Measurements from ENCODE around the gene MRM2. TPM values are rescaled to one million over a fixed set of nuclear protein-coding genes. Genes with fewer than 3 reads are reported as not detected.

MRM2 gene
- polyA plus RNA-seq, 3 donors: 9.2 to 32.5 (median 26.7) TPM

DNA sequence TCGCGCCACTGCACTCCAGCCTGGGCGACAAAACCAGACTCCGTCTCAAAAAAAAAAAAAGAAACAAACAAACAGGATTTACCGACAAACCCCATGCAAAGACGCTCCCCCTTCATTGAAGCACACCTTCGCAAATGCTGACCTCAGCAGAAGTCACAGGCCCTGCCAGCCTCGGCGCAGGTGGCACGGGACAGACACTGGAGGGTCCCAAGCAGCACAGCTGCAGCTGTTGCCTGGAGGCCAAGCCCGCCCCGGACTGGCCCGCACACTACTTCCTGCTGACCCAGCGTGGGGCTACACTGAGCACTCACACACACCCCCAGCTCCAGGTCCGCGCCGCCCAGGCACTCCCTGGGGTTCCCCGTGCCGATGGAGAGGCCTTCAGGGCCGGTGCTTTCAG lies 41.1 kb upstream of the MRM2 start:
- TF ChIP-seq, protein P1, sequence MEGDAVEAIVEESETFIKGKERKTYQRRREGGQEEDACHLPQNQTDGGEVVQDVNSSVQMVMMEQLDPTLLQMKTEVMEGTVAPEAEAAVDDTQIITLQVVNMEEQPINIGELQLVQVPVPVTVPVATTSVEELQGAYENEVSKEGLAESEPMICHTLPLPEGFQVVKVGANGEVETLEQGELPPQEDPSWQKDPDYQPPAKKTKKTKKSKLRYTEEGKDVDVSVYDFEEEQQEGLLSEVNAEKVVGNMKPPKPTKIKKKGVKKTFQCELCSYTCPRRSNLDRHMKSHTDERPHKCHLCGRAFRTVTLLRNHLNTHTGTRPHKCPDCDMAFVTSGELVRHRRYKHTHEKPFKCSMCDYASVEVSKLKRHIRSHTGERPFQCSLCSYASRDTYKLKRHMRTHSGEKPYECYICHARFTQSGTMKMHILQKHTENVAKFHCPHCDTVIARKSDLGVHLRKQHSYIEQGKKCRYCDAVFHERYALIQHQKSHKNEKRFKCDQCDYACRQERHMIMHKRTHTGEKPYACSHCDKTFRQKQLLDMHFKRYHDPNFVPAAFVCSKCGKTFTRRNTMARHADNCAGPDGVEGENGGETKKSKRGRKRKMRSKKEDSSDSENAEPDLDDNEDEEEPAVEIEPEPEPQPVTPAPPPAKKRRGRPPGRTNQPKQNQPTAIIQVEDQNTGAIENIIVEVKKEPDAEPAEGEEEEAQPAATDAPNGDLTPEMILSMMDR (IDR thresholded peaks at IDR 0.05): no peak
- Histone ChIP-seq H3K4me2 (replicated peaks; ENCODE audit: extremely low read depth, low read length, poor library complexity, severe bottlenecking) (no peak overlapping the region), H3K79me2 (ENCODE audit: insufficient read depth, low read length) (peaks cover 3% of the 10 kb centered on the region), H3K27ac (ENCODE audit: low read depth in 1 of 2, low read length in 2 of 2) (no peak overlapping the region), H3K4me3 (replicated peaks in 1 of 3; ENCODE audit: low read depth in 2 of 3, low read length in 3 of 3) (no peak overlapping the region), H3K9ac (ENCODE audit: insufficient read depth, low read length, poor library complexity, severe bottlenecking) (no peak overlapping the region), H2AFZ (ENCODE audit: insufficient read depth, low read depth, low read length, poor library complexity, severe bottlenecking) (no peak overlapping the region), H3K27me3 (ENCODE audit: control insufficient read depth in 2 of 2, insufficient read depth in 2 of 2, low read length in 2 of 2) (no peaks in the 10 kb centered on the region), H3K4me1 (ENCODE audit: control insufficient read depth in 1 of 2, insufficient read depth in 2 of 2, low read length in 2 of 2) (no peaks in the 10 kb centered on the region), H4K20me1 (ENCODE audit: insufficient read depth, low read length) (peaks cover 10% of the 10 kb centered on the region), H3K36me3 (replicated peaks in 1 of 2; ENCODE audit: control insufficient read depth in 1 of 2, insufficient read depth in 2 of 2, low read length in 2 of 2) (peaks cover under 1% of the 10 kb centered on the region in 2 donors), H3K9me3 (replicated peaks in 1 of 2; ENCODE audit: control insufficient read depth in 1 of 2, insufficient read depth in 1 of 2, low read length in 2 of 2) (no peaks in the 10 kb centered on the region)
- no peak for DNase-seq
- Mint-ChIP-seq H3K4me1 (no peaks in the 10 kb centered on the region), H3K4me3 (no peak overlapping the region), H3K27me3 (ENCODE audit: low read depth in 3 of 3) (peaks cover 0 to 1% (median 0%) of the 10 kb centered on the region in 3 donors), H3K9me3 (no peaks in the 10 kb centered on the region), H3K27ac (no peak overlapping the region), H3K36me3 (peaks cover 5 to 7% of the 10 kb centered on the region in 2 donors)
- intact Hi-C loops (cut with micrococcal nuclease): no loop called here
- WGBS (ENCODE audit: insufficient coverage): 97% methylated on average over 16 of the region's 20 CpGs

DNA sequence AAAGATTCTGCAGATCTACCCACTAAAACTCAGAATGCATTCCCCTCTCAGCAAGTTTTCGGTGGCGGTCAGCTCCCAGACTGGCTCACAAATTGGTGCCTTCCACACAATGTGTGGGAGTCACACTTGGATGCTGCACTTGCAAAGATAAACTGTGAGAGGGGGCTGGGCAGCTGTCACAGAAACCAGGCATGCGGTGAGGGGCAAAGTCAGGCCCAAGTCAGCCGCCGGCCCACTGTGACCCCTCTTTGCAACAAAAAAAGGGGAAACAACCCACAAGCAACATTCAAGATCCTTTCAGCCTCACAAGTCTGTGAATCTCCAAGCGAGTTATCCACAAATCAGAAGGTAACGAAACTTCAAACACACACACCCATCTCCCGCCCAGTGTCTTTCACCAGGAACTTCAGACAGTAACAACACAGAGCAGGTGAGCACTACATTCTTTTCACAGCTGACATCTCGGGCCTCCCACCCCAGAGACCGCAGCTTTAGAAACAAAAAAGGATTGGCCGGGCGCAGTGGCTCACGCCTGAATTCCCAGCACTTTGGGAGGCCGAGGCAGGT lies 40.3 kb upstream of the MRM2 start:
- TF ChIP-seq, protein P1 (IDR thresholded peaks at IDR 0.05): no peak
- WGBS (ENCODE audit: insufficient coverage): 92% methylated on average over 9 of the region's 14 CpGs
- Histone ChIP-seq H3K9me3 (replicated peaks in 1 of 2; ENCODE audit: control insufficient read depth in 1 of 2, insufficient read depth in 1 of 2, low read length in 2 of 2) (no peaks in the 10 kb centered on the region), H3K36me3 (replicated peaks in 1 of 2; ENCODE audit: control insufficient read depth in 1 of 2, insufficient read depth in 2 of 2, low read length in 2 of 2) (peaks cover 3 to 9% of the 10 kb centered on the region in 2 donors), H3K27me3 (ENCODE audit: control insufficient read depth in 2 of 2, insufficient read depth in 2 of 2, low read length in 2 of 2) (no peaks in the 10 kb centered on the region), H4K20me1 (ENCODE audit: insufficient read depth, low read length) (peaks cover 10% of the 10 kb centered on the region), H3K4me1 (ENCODE audit: control insufficient read depth in 1 of 2, insufficient read depth in 2 of 2, low read length in 2 of 2) (no peaks in the 10 kb centered on the region), H3K9ac (ENCODE audit: insufficient read depth, low read length, poor library complexity, severe bottlenecking) (no peak overlapping the region), H3K4me2 (replicated peaks; ENCODE audit: extremely low read depth, low read length, poor library complexity, severe bottlenecking) (no peak overlapping the region), H3K79me2 (ENCODE audit: insufficient read depth, low read length) (peaks cover 3% of the 10 kb centered on the region), H3K27ac (ENCODE audit: low read depth in 1 of 2, low read length in 2 of 2) (no peak overlapping the region), H3K4me3 (replicated peaks in 1 of 3; ENCODE audit: low read depth in 2 of 3, low read length in 3 of 3) (no peak overlapping the region), H2AFZ (ENCODE audit: insufficient read depth, low read depth, low read length, poor library complexity, severe bottlenecking) (no peak overlapping the region)
- no peak overlapping the region for H3K4me3 Mint-ChIP-seq
- no peaks in the 10 kb centered on the region for H3K4me1 Mint-ChIP-seq
- no peaks in the 10 kb centered on the region for H3K9me3 Mint-ChIP-seq
- H3K27me3 Mint-ChIP-seq (ENCODE audit: low read depth in 3 of 3): peaks cover 1% of the 10 kb centered on the region in 3 donors
- intact Hi-C loops (cut with micrococcal nuclease): no loop called here
- H3K36me3 Mint-ChIP-seq: peaks cover 7 to 14% of the 10 kb centered on the region in 2 donors
- no peak overlapping the region for H3K27ac Mint-ChIP-seq
- DNase-seq: no peak
